Panc1 (cell line): ENCODE results near the gene NAT10. TPM values are rescaled to one million over a fixed set of nuclear protein-coding genes. Genes with fewer than 3 reads are reported as not detected.

Source experiments
- ATAC-seq: fragments of 200-7000 bp; cut with Tn5 transposase; 2 replicates; pipeline ENCODE4 v1.9.1; 2020; ENCODE audit warnings: mild to moderate bottlenecking, moderate library complexity
- BruUV-seq: library from RNA; stranded (reverse); fragments of 400-500 nt; replicated peaks from 2 replicates; lab custom pipeline; 2021; lab: Mats Ljungman, UMichigan
- CTCF ChIA-PET: fragments of 300-600 bp; sonication (Branson Sonifier 250); formaldehyde crosslinking; loops from one replicate; lab custom pipeline; 2022; ENCODE audit warnings: antibody characterized with exemption; lab: Charles Lee
- POLR2A ChIA-PET: fragments of 300-600 bp; sonication (Branson Sonifier 250); formaldehyde crosslinking; loops from one replicate; lab custom pipeline; 2022; ENCODE audit warnings: antibody characterized with exemption; lab: Charles Lee
- DNase-seq: peaks from one replicate; pipeline ENCODE4 v3.0.0-alpha.2; 2010; ENCODE audit warnings: low read depth, low spot score
- H3K27ac ChIP-seq: 2 replicates; pipeline ENCODE4 v1.5.1; 2011; ENCODE audit warnings: mild to moderate bottlenecking, low read length, inconsistent platforms
- H3K27me3 ChIP-seq: fragments of 200-500 bp; sonication (Bioruptor generic); 2 replicates; pipeline ENCODE4 v1.6.0; 2014; ENCODE audit warnings: low read length, inconsistent platforms; ENCODE audit not compliant: control insufficient read depth, insufficient read depth
- H3K36me3 ChIP-seq: fragments of 200-500 bp; sonication (Bioruptor generic); 2 replicates; pipeline ENCODE4 v1.5.1; 2014; ENCODE audit warnings: inconsistent platforms, mild to moderate bottlenecking, low read length, moderate library complexity; ENCODE audit not compliant: control insufficient read depth, insufficient read depth
- H3K4me1 ChIP-seq: 2 replicates; pipeline ENCODE4 v1.5.1; 2011; ENCODE audit warnings: inconsistent platforms, mild to moderate bottlenecking, low read length, moderate library complexity; ENCODE audit not compliant: control insufficient read depth, insufficient read depth
- H3K4me3 ChIP-seq, 2 experiments: 2 replicates each; pipeline ENCODE4 v1.5.1; 2011 to 2012; ENCODE audit warnings: low read depth in 2 of 2, low read length in 2 of 2, mild to moderate bottlenecking in 2 of 2, inconsistent platforms in 1 of 2, moderate library complexity in 1 of 2
- H3K9me3 ChIP-seq: fragments of 200-500 bp; sonication (Bioruptor generic); 2 replicates; pipeline ENCODE4 v1.5.1; 2014; ENCODE audit warnings: low read depth, mild to moderate bottlenecking, inconsistent platforms, low read length, moderate library complexity; ENCODE audit not compliant: control insufficient read depth, insufficient read depth
- POLR2AphosphoS5 ChIP-seq: IDR thresholded peaks from 2 replicates; pipeline ENCODE4 v1.6.1; 2012; ENCODE audit warnings: mild to moderate bottlenecking, low read depth, low read length, moderate library complexity
- SIN3A ChIP-seq: IDR thresholded peaks from 2 replicates; pipeline ENCODE4 v1.6.1; 2012; ENCODE audit warnings: low read depth, mild to moderate bottlenecking, low read length, moderate library complexity, borderline replicate concordance; ENCODE audit not compliant: insufficient read depth
- TCF7L2 ChIP-seq: IDR thresholded peaks from 2 replicates; pipeline ENCODE4 v1.6.1; 2011; ENCODE audit warnings: mild to moderate bottlenecking, low read depth, low read length, inconsistent platforms
- in situ Hi-C: cut with HindIII; loops from 2 replicates; pipeline ENCODE4 v1.10.0; 2016; ENCODE audit warnings: low sequenced_read_pairs, low pct_unique_long_range_greater_than_20kb
- intact Hi-C: fragments of 100-400 bp; cut with micrococcal nuclease; formaldehyde crosslinking; loops from one replicate; pipeline ENCODE4 v1.10.0; 2022; ENCODE audit not compliant: unreplicated experiment
- total RNA-seq: library from RNA; stranded (reverse); gene quantifications from one replicate; pipeline ENCODE4 v1.2.1, GENCODE V29; 2021; ENCODE audit not compliant: unreplicated experiment
- TF ChIP-seq, protein P1 (sequence below): fragments of 450-650 bp; IDR thresholded peaks from 2 replicates; pipeline ENCODE4 v1.5.1; 2017; ENCODE audit warnings: mild to moderate bottlenecking
- TF ChIP-seq, protein P2 (sequence below), 2 experiments: IDR thresholded peaks; 2 replicates each; pipeline ENCODE4 v1.6.1; 2011 to 2012; ENCODE audit warnings: low read depth in 2 of 2, control low read depth in 1 of 2, low read length in 1 of 2, mild to moderate bottlenecking in 1 of 2, moderate library complexity in 1 of 2; ENCODE audit not compliant: insufficient read depth in 1 of 2

The NAT10 gene
- total RNA-seq, 1 experiment from 2014 or later = 64.9 TPM

DNA sequence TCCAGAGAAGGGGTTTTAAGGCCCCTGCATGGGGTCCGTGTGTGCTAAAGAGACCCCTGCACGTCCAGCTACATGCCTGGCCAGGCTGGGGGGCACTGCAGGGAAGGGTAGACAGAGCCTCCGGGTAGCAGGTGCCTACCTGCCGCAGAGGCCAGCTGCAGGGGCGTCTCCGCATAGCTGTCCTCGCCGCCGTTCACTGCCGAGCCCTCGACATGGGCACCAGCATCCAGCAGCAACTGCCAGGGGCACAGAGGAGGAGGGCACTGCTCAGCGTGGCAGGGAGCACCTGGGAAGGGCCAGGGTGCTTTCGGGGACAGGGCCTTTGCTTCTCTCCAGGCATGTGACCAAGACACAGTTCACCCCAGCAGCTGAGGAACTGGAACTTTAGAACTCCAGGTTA lies 59.7 kb downstream of the NAT10 start:
- DNase-seq (no peak), ATAC-seq (no peak)
- Histone ChIP-seq H3K4me1 (peaks cover 4% of the 10 kb centered on the region; the same call in 1 of the 2 replicates), H3K36me3 (no peaks in the 10 kb centered on the region), H3K9me3 (no peaks in the 10 kb centered on the region), H3K4me3 (no peak overlapping the region), H3K27me3 (no peaks in the 10 kb centered on the region), H3K27ac (no peak overlapping the region)
- intact Hi-C loops (no loop called here), in situ Hi-C loops (no loop called here)
- POLR2A ChIA-PET = no interaction called here
- no TSS peak for BruUV-seq
- CTCF ChIA-PET = no interaction called here
- TF ChIP-seq TCF7L2 (no peak), SIN3A (no peak), POLR2AphosphoS5 (no peak)
- TF ChIP-seq, protein P1, sequence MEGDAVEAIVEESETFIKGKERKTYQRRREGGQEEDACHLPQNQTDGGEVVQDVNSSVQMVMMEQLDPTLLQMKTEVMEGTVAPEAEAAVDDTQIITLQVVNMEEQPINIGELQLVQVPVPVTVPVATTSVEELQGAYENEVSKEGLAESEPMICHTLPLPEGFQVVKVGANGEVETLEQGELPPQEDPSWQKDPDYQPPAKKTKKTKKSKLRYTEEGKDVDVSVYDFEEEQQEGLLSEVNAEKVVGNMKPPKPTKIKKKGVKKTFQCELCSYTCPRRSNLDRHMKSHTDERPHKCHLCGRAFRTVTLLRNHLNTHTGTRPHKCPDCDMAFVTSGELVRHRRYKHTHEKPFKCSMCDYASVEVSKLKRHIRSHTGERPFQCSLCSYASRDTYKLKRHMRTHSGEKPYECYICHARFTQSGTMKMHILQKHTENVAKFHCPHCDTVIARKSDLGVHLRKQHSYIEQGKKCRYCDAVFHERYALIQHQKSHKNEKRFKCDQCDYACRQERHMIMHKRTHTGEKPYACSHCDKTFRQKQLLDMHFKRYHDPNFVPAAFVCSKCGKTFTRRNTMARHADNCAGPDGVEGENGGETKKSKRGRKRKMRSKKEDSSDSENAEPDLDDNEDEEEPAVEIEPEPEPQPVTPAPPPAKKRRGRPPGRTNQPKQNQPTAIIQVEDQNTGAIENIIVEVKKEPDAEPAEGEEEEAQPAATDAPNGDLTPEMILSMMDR = no peak
- TF ChIP-seq, protein P2, sequence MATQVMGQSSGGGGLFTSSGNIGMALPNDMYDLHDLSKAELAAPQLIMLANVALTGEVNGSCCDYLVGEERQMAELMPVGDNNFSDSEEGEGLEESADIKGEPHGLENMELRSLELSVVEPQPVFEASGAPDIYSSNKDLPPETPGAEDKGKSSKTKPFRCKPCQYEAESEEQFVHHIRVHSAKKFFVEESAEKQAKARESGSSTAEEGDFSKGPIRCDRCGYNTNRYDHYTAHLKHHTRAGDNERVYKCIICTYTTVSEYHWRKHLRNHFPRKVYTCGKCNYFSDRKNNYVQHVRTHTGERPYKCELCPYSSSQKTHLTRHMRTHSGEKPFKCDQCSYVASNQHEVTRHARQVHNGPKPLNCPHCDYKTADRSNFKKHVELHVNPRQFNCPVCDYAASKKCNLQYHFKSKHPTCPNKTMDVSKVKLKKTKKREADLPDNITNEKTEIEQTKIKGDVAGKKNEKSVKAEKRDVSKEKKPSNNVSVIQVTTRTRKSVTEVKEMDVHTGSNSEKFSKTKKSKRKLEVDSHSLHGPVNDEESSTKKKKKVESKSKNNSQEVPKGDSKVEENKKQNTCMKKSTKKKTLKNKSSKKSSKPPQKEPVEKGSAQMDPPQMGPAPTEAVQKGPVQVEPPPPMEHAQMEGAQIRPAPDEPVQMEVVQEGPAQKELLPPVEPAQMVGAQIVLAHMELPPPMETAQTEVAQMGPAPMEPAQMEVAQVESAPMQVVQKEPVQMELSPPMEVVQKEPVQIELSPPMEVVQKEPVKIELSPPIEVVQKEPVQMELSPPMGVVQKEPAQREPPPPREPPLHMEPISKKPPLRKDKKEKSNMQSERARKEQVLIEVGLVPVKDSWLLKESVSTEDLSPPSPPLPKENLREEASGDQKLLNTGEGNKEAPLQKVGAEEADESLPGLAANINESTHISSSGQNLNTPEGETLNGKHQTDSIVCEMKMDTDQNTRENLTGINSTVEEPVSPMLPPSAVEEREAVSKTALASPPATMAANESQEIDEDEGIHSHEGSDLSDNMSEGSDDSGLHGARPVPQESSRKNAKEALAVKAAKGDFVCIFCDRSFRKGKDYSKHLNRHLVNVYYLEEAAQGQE (IDR thresholded peaks at IDR 0.05; ENCODE audit: insufficient read depth in 1 of 2, low read depth in 2 of 2, low read length in 1 of 2) = no peak

GRCh38 chr11:34165786-34166555 lies 60.5 kb downstream of the NAT10 start:
- CTCF ChIA-PET = no interaction called here
- Histone ChIP-seq H3K9me3 (no peaks in the 10 kb centered on the region), H3K27ac (no peak overlapping the region), H3K36me3 (no peaks in the 10 kb centered on the region; the same call in 1 of the 2 replicates), H3K27me3 (no peaks in the 10 kb centered on the region), H3K4me3 (no peak overlapping the region), H3K4me1 (peaks cover 4% of the 10 kb centered on the region; the same call in 1 of the 2 replicates)
- POLR2A ChIA-PET = no interaction called here
- in situ Hi-C loops = no loop called here
- BruUV-seq = no TSS peak
- TF ChIP-seq, protein P2 (IDR thresholded peaks at IDR 0.05; ENCODE audit: insufficient read depth in 1 of 2, low read depth in 2 of 2, low read length in 1 of 2) = no peak
- TF ChIP-seq SIN3A (no peak), TCF7L2 (no peak), POLR2AphosphoS5 (no peak)
- TF ChIP-seq, protein P1 = no peak
- intact Hi-C loops = no loop called here
- DNase-seq = no peak
- peak; percentile 19; the same call in 1 of the 2 replicates for ATAC-seq
